Dermis blood vessel endothelial cell (primary cell): ENCODE measurements around the gene NR2C2. TPM values are rescaled to one million over a fixed set of nuclear protein-coding genes. Genes with fewer than 3 reads are reported as not detected.

Experiments used
- DNase-seq: peaks from one replicate; pipeline ENCODE4 v3.0.0; 2010
- total RNA-seq: library from RNA; depleted of rRNA; stranded (reverse); fragments of >200 nt; gene quantifications from 2 replicates; pipeline ENCODE4 v1.2.3, GENCODE V29; 2014

The NR2C2 gene
- total RNA-seq, 1 donor from 2014 or later: 31.0 TPM

- DNase-seq: no peak
Measured at GRCh38 chr3:15029625-15030024, 82.2 kb downstream of the NR2C2 start.

GRCh38 chr3:15032650-15033049, 85.3 kb downstream of the NR2C2 start:
- DNase-seq: no peak

- no peak for DNase-seq
Measured at GRCh38 chr3:15033103-15033502, 85.7 kb downstream of the NR2C2 start.

DNA sequence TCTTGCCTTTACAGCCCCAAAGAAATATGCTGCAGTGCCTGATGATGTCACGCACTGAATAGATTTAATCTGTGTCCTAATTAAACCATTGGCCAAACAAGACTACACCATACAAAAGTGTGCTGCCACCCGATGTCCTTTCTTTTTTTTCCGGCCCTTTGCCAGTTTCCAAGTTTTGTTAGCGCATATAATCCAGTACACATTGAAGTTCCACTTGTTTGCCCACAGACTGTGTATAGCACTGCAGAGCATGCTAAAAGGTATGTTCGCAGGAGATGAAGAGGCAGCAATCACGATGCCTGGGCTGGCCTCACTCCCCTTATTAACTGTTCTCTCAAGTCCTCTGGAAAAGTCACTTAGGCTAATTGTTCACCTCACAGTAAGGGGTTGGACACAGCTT, 90.9 kb downstream of the NR2C2 start:
- DNase-seq: no peak

GRCh38 chr3:15040844-15041243, 93.5 kb downstream of the NR2C2 start:
- no peak for DNase-seq

DNA sequence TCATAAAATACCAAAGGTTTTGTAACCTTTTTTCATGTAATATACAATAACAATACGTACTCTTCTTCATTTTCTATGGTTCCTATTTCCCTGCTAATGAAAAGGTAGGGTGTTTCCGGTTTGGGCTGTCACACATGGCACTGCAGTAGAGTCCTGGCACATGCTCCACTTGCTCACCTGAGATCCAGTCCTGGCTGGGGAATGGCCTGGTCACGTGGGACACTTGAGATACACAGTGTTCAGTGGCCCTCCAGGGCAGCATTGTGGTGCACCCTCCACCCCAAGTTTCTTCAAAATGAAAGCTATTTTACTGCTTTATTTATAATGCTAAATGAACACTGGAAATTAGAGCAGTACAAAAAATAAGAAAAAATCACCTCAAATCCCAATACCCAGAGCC, 94.6 kb downstream of the NR2C2 start:
- DNase-seq: no peak

GRCh38 chr3:15042936-15043335, 95.6 kb downstream of the NR2C2 start:
- DNase-seq: peak; percentile 52

- no peak for DNase-seq
Measured at GRCh38 chr3:15043408-15044171, 96.2 kb downstream of the NR2C2 start.

DNA sequence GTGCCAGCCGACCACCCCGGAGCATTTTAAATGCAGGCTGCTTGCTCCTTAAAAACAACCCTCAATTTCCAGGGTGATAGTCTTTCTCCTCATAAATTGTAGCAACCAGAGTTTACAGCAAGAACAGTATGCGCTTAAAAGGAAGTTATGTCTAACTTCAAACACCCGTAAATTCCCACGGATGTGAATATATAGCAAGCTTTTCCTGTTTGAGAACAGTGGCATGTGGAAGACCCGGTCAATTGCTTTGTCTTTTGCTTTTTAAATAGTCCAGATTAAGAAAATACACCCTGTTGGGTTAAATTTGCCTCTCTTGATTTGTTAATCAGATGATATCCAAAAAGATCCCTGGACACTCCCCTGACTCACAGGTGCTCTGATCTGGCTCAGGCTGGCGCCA, 96.9 kb downstream of the NR2C2 start:
- DNase-seq: peak; percentile 69

DNA sequence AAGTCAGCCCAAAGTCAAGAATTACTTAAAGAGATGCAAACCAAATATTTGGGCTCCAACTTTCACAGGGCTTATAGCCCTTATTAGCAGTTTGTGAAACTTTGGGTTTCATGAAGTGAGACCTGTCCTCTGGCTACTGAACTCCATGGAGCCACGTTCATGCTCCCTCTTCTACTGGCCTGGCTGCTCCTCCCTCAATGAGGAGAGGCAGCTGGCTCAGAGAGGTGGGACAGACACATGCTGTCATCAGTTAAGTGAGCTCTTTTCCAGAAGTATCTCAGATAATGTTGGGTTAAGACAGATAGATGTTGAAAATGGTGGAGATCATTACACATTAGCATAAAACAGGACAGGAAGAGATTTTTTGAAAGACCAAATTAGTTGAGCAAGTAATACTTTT, 98.3 kb downstream of the NR2C2 start:
- no peak for DNase-seq

GRCh38 chr3:15049584-15049983, 102.2 kb downstream of the NR2C2 start:
- DNase-seq: no peak

DNA sequence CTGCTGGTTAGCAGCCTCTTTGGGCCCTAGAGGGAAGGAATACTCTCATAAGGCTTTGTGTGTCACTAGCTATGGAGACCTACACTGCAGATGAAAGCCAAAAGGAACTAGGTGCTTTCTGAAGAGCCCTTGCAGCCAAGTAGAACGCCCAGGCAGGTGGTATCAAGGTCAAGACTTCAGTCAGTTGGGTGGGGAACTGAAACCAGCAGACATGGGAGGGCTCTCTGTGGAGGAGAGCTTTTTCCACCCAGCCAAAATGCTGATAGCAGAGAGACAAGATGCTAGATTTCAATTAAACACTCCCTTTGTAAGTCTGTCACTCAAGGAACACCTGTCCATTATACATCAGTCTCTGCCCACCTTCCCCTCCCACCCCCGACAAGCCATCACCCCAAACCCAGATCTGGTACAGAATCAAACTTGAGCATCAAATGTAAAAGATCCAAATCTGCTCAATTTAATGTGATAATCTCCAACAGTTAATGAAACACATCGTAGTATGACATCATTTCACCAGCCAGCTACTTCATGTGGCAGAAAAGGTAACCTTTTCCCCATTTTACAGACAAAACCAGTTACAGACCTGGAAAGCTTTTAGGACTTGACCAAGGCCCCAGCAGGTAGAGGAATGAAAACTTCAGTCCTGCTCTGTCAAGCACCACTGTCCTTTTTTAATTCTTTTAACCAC, 103.2 kb downstream of the NR2C2 start:
- no peak for DNase-seq

DNA sequence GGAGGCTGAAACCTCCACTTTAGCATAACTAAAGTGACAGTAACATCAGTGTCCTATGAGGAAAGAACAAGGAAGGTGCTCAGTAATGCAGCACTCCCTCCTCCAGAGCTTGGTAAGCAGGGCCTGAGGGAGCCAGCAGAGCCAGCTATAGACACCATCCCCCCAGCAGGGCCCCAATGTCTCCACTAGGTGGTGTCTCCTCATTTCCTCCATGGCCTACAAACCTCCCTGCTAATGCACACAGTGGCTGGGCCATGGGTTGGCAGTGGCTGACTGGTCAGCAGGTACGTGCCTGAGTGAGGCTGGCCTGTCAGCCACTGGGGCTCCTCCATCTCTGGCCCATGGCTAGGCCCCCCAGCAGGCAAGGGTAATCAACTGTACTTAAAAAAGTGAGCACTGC, 104.1 kb downstream of the NR2C2 start:
- DNase-seq: peak; percentile 74

DNA sequence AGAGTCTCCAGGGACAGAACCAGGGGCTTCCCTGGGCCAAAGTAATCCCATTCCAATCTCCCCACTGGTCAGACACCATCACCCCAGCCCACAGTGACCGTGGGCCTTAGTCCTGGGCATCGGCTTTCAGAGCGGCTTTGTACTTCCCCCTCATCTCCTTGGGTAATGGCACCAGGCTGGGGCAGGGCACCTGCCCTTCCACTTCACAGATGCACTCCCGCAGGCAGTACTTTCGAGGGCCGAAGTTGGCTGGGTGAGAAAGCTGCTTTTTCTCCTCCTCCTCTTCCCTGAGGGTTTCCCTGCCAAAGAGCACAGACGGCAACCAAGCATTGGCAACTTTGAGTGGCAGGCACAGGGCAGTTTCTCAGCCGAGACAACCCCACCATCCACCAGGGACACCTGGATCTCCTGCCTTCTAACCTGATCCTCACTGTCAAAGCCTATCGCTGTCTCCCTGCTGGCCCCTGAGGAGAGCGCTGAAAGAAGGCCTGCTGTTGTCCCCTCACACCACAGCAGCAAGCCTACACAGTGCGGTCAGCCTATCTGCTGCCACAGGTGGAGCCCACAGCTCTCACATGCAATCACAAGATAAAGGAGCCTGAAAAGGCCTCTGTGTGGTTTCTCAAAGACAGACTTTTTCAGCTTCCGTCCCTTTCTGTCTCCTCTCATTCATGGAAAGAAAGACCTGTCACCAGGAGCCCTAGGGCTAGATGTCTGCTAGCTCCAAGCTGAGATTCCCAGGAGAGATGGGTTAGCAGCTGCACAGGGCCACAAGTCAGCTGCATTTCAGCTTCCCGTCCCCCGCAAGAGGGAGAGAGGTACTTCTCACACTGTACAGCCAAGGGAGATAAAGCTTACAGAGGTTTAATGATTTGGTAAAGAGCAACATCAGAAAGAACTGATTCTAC, 105.2 kb downstream of the NR2C2 start:
- no peak for DNase-seq

- no peak for DNase-seq
Measured at GRCh38 chr3:15053541-15053940, 106.2 kb downstream of the NR2C2 start.

GRCh38 chr3:15055019-15055557, 107.7 kb downstream of the NR2C2 start:
- no peak for DNase-seq

DNA sequence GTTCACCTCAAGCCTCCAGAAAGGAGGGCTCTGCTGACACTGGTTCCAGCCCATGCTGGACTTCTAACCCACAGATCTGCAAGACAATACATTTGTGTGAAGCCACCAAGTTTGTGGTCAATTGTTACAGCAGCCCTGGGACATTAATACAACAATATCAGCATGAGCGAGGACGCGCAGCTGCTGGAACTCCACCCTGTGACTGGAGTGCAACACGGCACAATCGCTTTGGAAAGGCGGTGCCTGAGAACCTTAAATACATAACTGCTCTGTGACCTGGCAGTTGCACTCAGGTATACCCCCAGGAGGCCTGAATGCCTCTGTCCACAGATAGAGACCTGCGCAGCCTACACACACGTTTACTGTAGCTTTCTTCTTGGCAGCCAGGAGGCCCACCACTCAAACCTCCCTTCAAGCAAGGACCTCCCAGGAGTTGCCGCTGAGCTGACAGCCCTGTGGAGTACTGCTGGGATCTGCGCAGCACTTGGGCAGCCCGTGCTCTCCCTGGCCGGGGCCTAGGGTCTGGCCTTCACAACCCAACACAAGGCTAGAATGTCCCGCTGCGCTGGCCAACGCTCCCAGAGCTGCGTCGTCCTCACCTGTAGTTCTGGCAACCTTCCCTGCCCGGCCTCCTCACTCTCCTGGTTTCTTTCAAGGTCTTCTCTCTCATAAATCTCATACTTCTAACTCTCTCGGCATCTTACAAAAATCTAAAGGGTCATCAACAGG, 109.5 kb downstream of the NR2C2 start:
- DNase-seq: no peak

- no peak for DNase-seq
Measured at GRCh38 chr3:15060029-15060428, 112.6 kb downstream of the NR2C2 start.

- no peak for DNase-seq
Measured at GRCh38 chr3:15063238-15063637, 115.9 kb downstream of the NR2C2 start.

DNA sequence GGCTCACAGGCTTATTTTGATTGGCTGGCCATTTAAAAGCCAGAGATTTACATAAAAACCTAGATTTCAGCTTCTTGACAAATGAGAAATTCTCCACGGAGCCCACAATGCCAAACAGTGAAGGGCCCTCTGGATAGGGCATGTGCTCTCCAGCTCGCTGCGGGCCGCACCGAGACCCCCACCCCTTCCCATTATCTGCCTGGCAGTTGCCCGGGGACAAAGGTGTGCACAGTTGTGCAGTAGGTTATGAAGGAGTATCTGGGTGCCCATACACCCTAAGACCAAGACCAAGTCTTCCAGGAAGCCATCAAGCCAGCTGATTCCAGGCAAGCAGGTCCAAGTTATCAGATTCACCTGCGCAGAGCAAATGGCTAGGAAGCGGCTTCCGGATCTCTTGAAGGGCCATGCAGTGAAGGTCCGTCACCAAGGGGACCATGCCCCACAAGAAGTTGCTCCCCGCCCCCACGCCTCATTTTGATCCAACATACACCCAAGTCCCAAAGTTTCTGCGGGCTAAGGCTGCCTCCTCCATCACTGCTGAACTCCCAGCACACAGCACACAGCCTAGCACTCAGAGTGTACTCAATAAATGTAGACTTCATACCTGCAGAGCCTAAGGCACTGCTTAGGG, 116.4 kb downstream of the NR2C2 start:
- DNase-seq: no peak

DNA sequence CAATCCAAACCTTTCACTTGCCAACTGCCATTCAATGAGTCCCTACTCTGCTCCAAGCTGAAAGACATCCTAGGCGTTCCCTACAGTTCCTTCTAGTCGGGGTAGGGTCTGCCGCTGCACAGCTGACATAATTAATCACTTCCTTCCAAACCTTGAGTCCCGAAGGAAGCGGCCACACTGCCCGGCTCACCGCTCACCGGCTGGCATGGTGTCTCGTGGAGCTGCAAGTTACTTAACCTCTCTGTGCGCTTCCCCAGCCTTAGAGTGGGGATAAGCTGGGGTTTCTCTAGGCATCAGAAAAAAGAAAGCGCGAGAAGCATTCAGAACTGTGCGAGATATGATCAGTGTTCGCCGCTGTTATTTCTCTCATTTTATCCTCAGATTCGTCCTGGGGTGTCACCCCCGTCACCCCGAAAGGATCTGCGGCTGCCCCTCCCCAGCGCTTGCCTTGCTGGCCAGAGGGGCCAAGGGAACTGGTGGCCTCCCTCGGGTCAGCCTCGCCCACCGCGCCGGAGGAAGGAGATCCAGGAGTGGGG, 117.0 kb downstream of the NR2C2 start:
- DNase-seq: peak; percentile 68
